IPS-15b (cell line): Measurements from ENCODE around the gene MAP9.
"Not testable (repeated sequence)": the region's sequence is repeated elsewhere in the genome, so short reads cannot be mapped to it uniquely, and the experiment has no call there.

Experiments used
- H3K27me3 ChIP-seq: one replicate; pipeline ENCODE4 v1.6.1; 2013; ENCODE audit warnings: low read length; ENCODE audit not compliant: control insufficient read depth, insufficient read depth
- H3K36me3 ChIP-seq: one replicate; pipeline ENCODE4 v1.6.1; 2013; ENCODE audit warnings: low read length; ENCODE audit not compliant: control insufficient read depth, insufficient read depth
- H3K4me1 ChIP-seq: one replicate; pipeline ENCODE4 v1.6.1; 2013; ENCODE audit warnings: mild to moderate bottlenecking, low read length; ENCODE audit not compliant: control insufficient read depth, insufficient read depth
- H3K4me3 ChIP-seq: one replicate; pipeline ENCODE4 v1.5.1; 2013; ENCODE audit warnings: low read depth, low read length
- H3K9ac ChIP-seq: one replicate; pipeline ENCODE4 v1.6.1; 2013; ENCODE audit warnings: low read depth, mild to moderate bottlenecking, low read length
- H3K9me3 ChIP-seq: one replicate; pipeline ENCODE4 v1.6.1; 2013; ENCODE audit warnings: mild to moderate bottlenecking, low read length; ENCODE audit not compliant: control insufficient read depth, insufficient read depth

Gene MAP9

GRCh38 chr4:155339588-155339987 lies 37.2 kb downstream of the MAP9 start:
- H3K4me3 ChIP-seq: no peak overlapping the region
- H3K4me1 ChIP-seq: no peaks in the 10 kb centered on the region
- H3K27me3 ChIP-seq: no peaks in the 10 kb centered on the region
- no peak overlapping the region for H3K9ac ChIP-seq
- H3K9me3 ChIP-seq: no peaks in the 10 kb centered on the region
- H3K36me3 ChIP-seq: no peaks in the 10 kb centered on the region

GRCh38 chr4:155338196-155338595 lies 38.6 kb downstream of the MAP9 start:
- Histone ChIP-seq H3K36me3 (no peaks in the 10 kb centered on the region), H3K9me3 (no peaks in the 10 kb centered on the region), H3K9ac (no peak overlapping the region), H3K4me3 (no peak overlapping the region), H3K27me3 (no peaks in the 10 kb centered on the region), H3K4me1 (no peaks in the 10 kb centered on the region)

- Histone ChIP-seq H3K4me1 (no peaks in the 10 kb centered on the region), H3K9ac (no peak overlapping the region), H3K36me3 (no peaks in the 10 kb centered on the region), H3K4me3 (no peak overlapping the region), H3K27me3 (no peaks in the 10 kb centered on the region), H3K9me3 (no peaks in the 10 kb centered on the region)
These were observed 40.5 kb downstream of the MAP9 start for GRCh38 chr4:155336242-155336641.

GRCh38 chr4:155331478-155331877 lies 45.3 kb downstream of the MAP9 start:
- Histone ChIP-seq H3K9me3 (no peaks in the 10 kb centered on the region), H3K27me3 (no peaks in the 10 kb centered on the region), H3K36me3 (no peaks in the 10 kb centered on the region), H3K4me3 (no peak overlapping the region), H3K4me1 (no peaks in the 10 kb centered on the region), H3K9ac (no peak overlapping the region)

- no peak overlapping the region for H3K9ac ChIP-seq
- no peaks in the 10 kb centered on the region for H3K36me3 ChIP-seq
These were observed 54.0 kb downstream of the MAP9 start for GRCh38 chr4:155322782-155323181.

GRCh38 chr4:155321006-155321405 lies 55.8 kb downstream of the MAP9 start:
- Histone ChIP-seq H3K4me1 (no peaks in the 10 kb centered on the region), H3K4me3 (no peak overlapping the region), H3K27me3 (no peaks in the 10 kb centered on the region), H3K9ac (no peak overlapping the region), H3K36me3 (no peaks in the 10 kb centered on the region), H3K9me3 (peaks cover 5% of the 10 kb centered on the region)

More at GRCh38 chr4:155322782-155323181, 54.0 kb downstream of the MAP9 start:
- H3K4me3 ChIP-seq: no peak overlapping the region
- H3K4me1 ChIP-seq: no peaks in the 10 kb centered on the region
- peaks cover 5% of the 10 kb centered on the region for H3K9me3 ChIP-seq
- H3K27me3 ChIP-seq: no peaks in the 10 kb centered on the region

- Histone ChIP-seq H3K36me3 (no peaks in the 10 kb centered on the region), H3K9me3 (peaks cover 5% of the 10 kb centered on the region), H3K9ac (no peak overlapping the region), H3K4me1 (no peaks in the 10 kb centered on the region), H3K27me3 (no peaks in the 10 kb centered on the region), H3K4me3 (no peak overlapping the region)
These were observed 57.2 kb downstream of the MAP9 start for GRCh38 chr4:155319516-155319915.

- not testable (repeated sequence) for H3K4me1 ChIP-seq, H3K9me3 ChIP-seq, H3K4me3 ChIP-seq, H3K36me3 ChIP-seq, H3K9ac ChIP-seq, H3K27me3 ChIP-seq
These were observed 64.7 kb downstream of the MAP9 start for GRCh38 chr4:155312027-155312426.

GRCh38 chr4:155307731-155308277 lies 69.0 kb downstream of the MAP9 start:
- no peaks in the 10 kb centered on the region for H3K27me3 ChIP-seq
- no peak overlapping the region for H3K4me3 ChIP-seq
- no peak overlapping the region for H3K9ac ChIP-seq
- no peaks in the 10 kb centered on the region for H3K36me3 ChIP-seq
- no peaks in the 10 kb centered on the region for H3K4me1 ChIP-seq
- no peaks in the 10 kb centered on the region for H3K9me3 ChIP-seq

- H3K27me3 ChIP-seq: no peaks in the 10 kb centered on the region
- H3K36me3 ChIP-seq: no peaks in the 10 kb centered on the region
- H3K9ac ChIP-seq: no peak overlapping the region
- H3K9me3 ChIP-seq: no peaks in the 10 kb centered on the region
- no peak overlapping the region for H3K4me3 ChIP-seq
- no peaks in the 10 kb centered on the region for H3K4me1 ChIP-seq
These were observed 71.1 kb downstream of the MAP9 start for GRCh38 chr4:155305619-155306018.

- no peak overlapping the region for H3K9ac ChIP-seq
- H3K36me3 ChIP-seq: no peaks in the 10 kb centered on the region
These were observed 72.4 kb downstream of the MAP9 start for GRCh38 chr4:155304375-155304774.

GRCh38 chr4:155299103-155299502 lies 77.7 kb downstream of the MAP9 start:
- no peak overlapping the region for H3K9ac ChIP-seq
- H3K9me3 ChIP-seq: peaks cover 12% of the 10 kb centered on the region
- H3K36me3 ChIP-seq: peaks cover 3% of the 10 kb centered on the region
- H3K4me1 ChIP-seq: no peaks in the 10 kb centered on the region
- no peaks in the 10 kb centered on the region for H3K27me3 ChIP-seq
- H3K4me3 ChIP-seq: no peak overlapping the region

More at GRCh38 chr4:155304375-155304774, 72.4 kb downstream of the MAP9 start:
- Histone ChIP-seq H3K27me3 (no peaks in the 10 kb centered on the region), H3K4me1 (no peaks in the 10 kb centered on the region), H3K4me3 (no peak overlapping the region), H3K9me3 (no peaks in the 10 kb centered on the region)
